ENCODE results near the gene SMAD6.

SMAD6 gene

GRCh38 chr15:66766282-66767230 is 64.5 kb downstream of the SMAD6 start:
- TF ChIP-seq ZFX (IDR thresholded peaks at IDR 0.05) (no peak), CTCF (conservative IDR thresholded peaks at IDR 0.05) (no peak)
- H3K27ac ChIP-seq = peak overlapping the region; percentile 74

GRCh38 chr15:66767240-66767659 is 65.2 kb downstream of the SMAD6 start:
- TF ChIP-seq CTCF (conservative IDR thresholded peaks at IDR 0.05) (no peak), ZFX (IDR thresholded peaks at IDR 0.05) (no peak)
- peak overlapping the region; percentile 74 for H3K27ac ChIP-seq

- no peak for TF ChIP-seq CTCF (conservative IDR thresholded peaks at IDR 0.05)
- TF ChIP-seq ZFX (IDR thresholded peaks at IDR 0.05) = no peak
- H3K27ac ChIP-seq = no peak overlapping the region
Observed at GRCh38 chr15:66768987-66769386, 67.0 kb downstream of the SMAD6 start.

- peak overlapping the region; percentile 30 for H3K27ac ChIP-seq
- no peak for TF ChIP-seq CTCF (conservative IDR thresholded peaks at IDR 0.05)
- no peak for TF ChIP-seq ZFX (IDR thresholded peaks at IDR 0.05)
Observed at GRCh38 chr15:66770518-66771350, 68.7 kb downstream of the SMAD6 start.

GRCh38 chr15:66771351-66771650 is 69.3 kb downstream of the SMAD6 start:
- no peak overlapping the region for H3K27ac ChIP-seq
- TF ChIP-seq CTCF (conservative IDR thresholded peaks at IDR 0.05) (no peak), ZFX (IDR thresholded peaks at IDR 0.05) (no peak)

- no peak for TF ChIP-seq ZFX (IDR thresholded peaks at IDR 0.05)
- no peak for TF ChIP-seq CTCF (conservative IDR thresholded peaks at IDR 0.05)
- H3K27ac ChIP-seq = no peak overlapping the region
Observed at GRCh38 chr15:66772604-66773128, 70.6 kb downstream of the SMAD6 start.
